ENCODE results near the gene TAS2R5.

- TF ChIP-seq CTCF (IDR thresholded peaks at IDR 0.05; ENCODE audit: poor library complexity) (peak; percentile 30), EZH2 (IDR thresholded peaks at IDR 0.05; ENCODE audit: borderline replicate concordance) (no peak), EZH2phosphoT487 (IDR thresholded peaks at IDR 0.05; ENCODE audit: low read depth, severe bottlenecking, unreplicated experiment) (no peak)
Measured at GRCh38 chr7:141754939-141755338, 35.1 kb upstream of the TAS2R5 start.
